Natural killer cell (primary cell): Measurements from ENCODE around the gene LRRC71. TPM values are rescaled to one million over a fixed set of nuclear protein-coding genes. Genes with fewer than 3 reads are reported as not detected.

Experiments used
- ATAC-seq, 3 donors: fragments of 150-1000 bp in 2 of 3; fragments of 200-7000 bp in 1 of 3; cut with Tn5 transposase; 1 replicate in 1 of 3; 2 replicates in 2 of 3; pipeline ENCODE4 v1.10.0; 2021; ENCODE audit warnings: mild to moderate bottlenecking in 2 of 3, moderate library complexity in 2 of 3
- DNase-seq, 2 donors: peaks; one replicate each; pipeline versions ENCODE4 v3.0.0 to v3.0.0-alpha.2; 2013 to 2021; ENCODE audit warnings: mixed read lengths in 1 of 2
- H3K27ac ChIP-seq: one replicate; pipeline ENCODE4 v1.5.1; 2013; ENCODE audit warnings: mild to moderate bottlenecking, low read length
- H3K27me3 ChIP-seq: one replicate; pipeline ENCODE4 v1.6.1; 2013; ENCODE audit warnings: low read length; ENCODE audit not compliant: control insufficient read depth, insufficient read depth
- H3K36me3 ChIP-seq: one replicate; pipeline ENCODE4 v1.6.1; 2013; ENCODE audit warnings: low read length; ENCODE audit not compliant: control insufficient read depth, insufficient read depth
- H3K4me1 ChIP-seq: one replicate; pipeline ENCODE4 v1.6.1; 2013; ENCODE audit warnings: low read length; ENCODE audit not compliant: control insufficient read depth, insufficient read depth
- H3K4me3 ChIP-seq: one replicate; pipeline ENCODE4 v1.5.1; 2013; ENCODE audit warnings: low read length
- H3K9me3 ChIP-seq: one replicate; pipeline ENCODE4 v1.6.1; 2013; ENCODE audit warnings: low read length; ENCODE audit not compliant: control insufficient read depth, insufficient read depth
- H3K27ac Mint-ChIP-seq, 2 donors: one replicate each; pipeline ENCODE4 v1.8.0; 2022; ENCODE audit warnings: mild to moderate bottlenecking in 2 of 2, mixed read lengths in 2 of 2, moderate library complexity in 1 of 2
- H3K27me3 Mint-ChIP-seq, 2 donors: one replicate each; pipeline ENCODE4 v1.8.0; 2022; ENCODE audit warnings: low read depth in 2 of 2, mixed read lengths in 2 of 2
- H3K36me3 Mint-ChIP-seq: one replicate; pipeline ENCODE4 v1.8.0; 2022; ENCODE audit warnings: mixed read lengths
- H3K4me1 Mint-ChIP-seq, 2 donors: one replicate each; pipeline ENCODE4 v1.8.0; 2022; ENCODE audit warnings: mixed read lengths in 2 of 2
- H3K4me3 Mint-ChIP-seq: one replicate; pipeline ENCODE4 v1.8.0; 2022; ENCODE audit warnings: mild to moderate bottlenecking, moderate library complexity, mixed read lengths
- H3K9me3 Mint-ChIP-seq, 2 donors: one replicate each; pipeline ENCODE4 v1.8.0; 2022; ENCODE audit warnings: mixed read lengths in 2 of 2
- CTCF ChIP-seq: fragments of 200-600 bp; IDR thresholded peaks from one replicate; pipeline ENCODE4 v1.8.0; 2022; ENCODE audit warnings: antibody characterized with exemption
- WGBS: methylation state at CpG from one replicate; pipeline ENCODE4 v1.1.7; 2013; ENCODE audit warnings: missing lambda C conversion rate; ENCODE audit not compliant: insufficient coverage; 5-methylcytosine and 5-hydroxymethylcytosine counted together
- intact Hi-C: fragments of 100-400 bp; cut with micrococcal nuclease; formaldehyde crosslinking; loops from one replicate; pipeline ENCODE4 v1.14.2; 2022
- total RNA-seq, 4 donors: library from RNA; stranded (reverse); fragments of 120-200 nt in 1 of 4; gene quantifications; one replicate each; pipeline versions ENCODE4 v1.2.3 to v1.2.4, GENCODE V29; 2013 to 2022

The LRRC71 gene
- total RNA-seq, 3 donors from 2014 or later (not counting 1 experiment from before 2014, with no cell fraction given), result not detected

- 90% methylated on average over 15 of the region's 16 CpGs for WGBS
- ATAC-seq, result no peak
- H3K4me3 Mint-ChIP-seq, result no peak overlapping the region
- H3K36me3 Mint-ChIP-seq, result no peaks in the 10 kb centered on the region
- Histone ChIP-seq H3K4me1 (no peaks in the 10 kb centered on the region), H3K27ac (no peak overlapping the region), H3K36me3 (no peaks in the 10 kb centered on the region), H3K9me3 (no peaks in the 10 kb centered on the region), H3K27me3 (no peaks in the 10 kb centered on the region), H3K4me3 (no peak overlapping the region)
- H3K4me1 Mint-ChIP-seq, result no peaks in the 10 kb centered on the region
- intact Hi-C loops, result loop anchor here (5.0 kb wide), 1 partner anchor 37 kb away; no protein-coding TSS in a partner anchor
- no peak for DNase-seq
- H3K27ac Mint-ChIP-seq, result no peak overlapping the region
- no peak for TF ChIP-seq CTCF
- H3K27me3 Mint-ChIP-seq, result peaks cover 19 to 21% of the 10 kb centered on the region in 2 donors
- H3K9me3 Mint-ChIP-seq, result no peaks in the 10 kb centered on the region
Measured at GRCh38 chr1:156874572-156875340, 45.7 kb upstream of the LRRC71 start.

- H3K4me3 ChIP-seq, result no peak overlapping the region
- H3K4me1 ChIP-seq, result no peaks in the 10 kb centered on the region
- no peaks in the 10 kb centered on the region for H3K9me3 Mint-ChIP-seq
- intact Hi-C loops, result no loop called here
- DNase-seq, result no peak
- 83% methylated on average over 5 of the region's 5 CpGs for WGBS
- no peaks in the 10 kb centered on the region for H3K36me3 ChIP-seq
- no peak for TF ChIP-seq CTCF
- H3K27me3 Mint-ChIP-seq, result peaks cover 21 to 22% of the 10 kb centered on the region in 2 donors
- H3K4me3 Mint-ChIP-seq, result no peak overlapping the region
- H3K9me3 ChIP-seq, result no peaks in the 10 kb centered on the region
- H3K4me1 Mint-ChIP-seq, result no peaks in the 10 kb centered on the region
- H3K27ac ChIP-seq, result no peak overlapping the region
- ATAC-seq, result no peak
- no peak overlapping the region for H3K27ac Mint-ChIP-seq
- H3K36me3 Mint-ChIP-seq, result no peaks in the 10 kb centered on the region
- no peaks in the 10 kb centered on the region for H3K27me3 ChIP-seq
Measured at GRCh38 chr1:156875341-156875615, 45.2 kb upstream of the LRRC71 start.

- Histone ChIP-seq H3K4me3 (no peak overlapping the region), H3K36me3 (no peaks in the 10 kb centered on the region), H3K27me3 (no peaks in the 10 kb centered on the region), H3K27ac (no peak overlapping the region), H3K4me1 (no peaks in the 10 kb centered on the region), H3K9me3 (no peaks in the 10 kb centered on the region)
- no peak for ATAC-seq
- Mint-ChIP-seq H3K36me3 (no peaks in the 10 kb centered on the region), H3K4me3 (no peak overlapping the region), H3K27ac (no peak overlapping the region), H3K9me3 (no peaks in the 10 kb centered on the region), H3K27me3 (peaks cover 21 to 22% of the 10 kb centered on the region in 2 donors), H3K4me1 (no peaks in the 10 kb centered on the region)
- 50% methylated on average over 21 of the region's 21 CpGs for WGBS
- intact Hi-C loops, result no loop called here
- no peak for TF ChIP-seq CTCF
- no peak for DNase-seq
Measured at GRCh38 chr1:156876281-156876680, 44.2 kb upstream of the LRRC71 start.
